HCT116 (cell line): Measurements from ENCODE around the gene PIK3CD. TPM values are rescaled to one million over a fixed set of nuclear protein-coding genes. Genes with fewer than 3 reads are reported as not detected.

ENCODE experiments used
- ATAC-seq: fragments of 200-7000 bp; cut with Tn5 transposase; 2 replicates; pipeline ENCODE4 v1.9.1; 2020; ENCODE audit warnings: mild to moderate bottlenecking, moderate library complexity
- BruUV-seq: library from RNA; stranded (reverse); fragments of 400-500 nt; replicated peaks from 2 replicates; lab custom pipeline; 2021; lab: Mats Ljungman, UMichigan
- CTCF ChIA-PET: fragments of 300-600 bp; sonication (Branson Sonifier 250); formaldehyde crosslinking; loops from one replicate; lab custom pipeline; 2021; ENCODE audit warnings: antibody characterized with exemption; lab: Charles Lee
- POLR2A ChIA-PET: fragments of 300-600, 350-600 bp; sonication (Branson Sonifier 250); formaldehyde crosslinking; loops from one replicate; lab custom pipeline; 2021; ENCODE audit warnings: antibody characterized with exemption; lab: Charles Lee
- RAD21 ChIA-PET, 2 experiments: fragments of 300-600 bp; sonication (Branson Sonifier 250); formaldehyde crosslinking; loops; one replicate each; lab custom pipeline; 2023; ENCODE audit warnings: low total read pairs in 2 of 2; ENCODE audit not compliant: uncharacterized antibody in 2 of 2, unreplicated experiment in 2 of 2, low non-redundant PET in 1 of 2; lab: Charles Lee
- DNase-seq: peaks from one replicate; pipeline ENCODE4 v3.0.0-alpha.2; 2010; ENCODE audit warnings: low read depth, low spot score
- H2AFZ ChIP-seq: fragments of 200-600 bp; shearing (Covaris generic), sonication (generic); 2 replicates; pipeline ENCODE4 v1.6.1; 2017; ENCODE audit warnings: low read depth, mixed run types, mixed read lengths, antibody characterized with exemption, low read length; ENCODE audit not compliant: poor library complexity, severe bottlenecking
- H3K27ac ChIP-seq: 2 replicates; pipeline ENCODE4 v1.5.1; 2012; ENCODE audit warnings: low read depth, low read length
- H3K27me3 ChIP-seq: fragments of 200-600 bp; sonication (generic); 2 replicates; pipeline ENCODE4 v1.6.1; 2016; ENCODE audit warnings: mixed run types, low read length, mixed read lengths; ENCODE audit not compliant: insufficient read depth
- H3K36me3 ChIP-seq, 2 experiments: fragments of 200-500 bp in 1 of 2; fragments of 200-600 bp in 1 of 2; sonication (Bioruptor generic) in 1 of 2; sonication (generic) in 1 of 2; 2 replicates each; pipeline versions ENCODE4 v1.5.1 to v1.6.1; 2014 to 2016; ENCODE audit warnings: low read length in 2 of 2, inconsistent platforms in 1 of 2, mixed read lengths in 1 of 2, mixed run types in 1 of 2; ENCODE audit not compliant: insufficient read depth in 2 of 2, control insufficient read depth in 1 of 2
- H3K4me1 ChIP-seq, 2 experiments: fragments of 200-600 bp in 1 of 2; sonication (generic) in 1 of 2; 2 replicates each; pipeline versions ENCODE4 v1.5.1 to v1.6.1; 2012 to 2017; ENCODE audit warnings: low read length in 2 of 2, inconsistent platforms in 1 of 2, mild to moderate bottlenecking in 1 of 2, mixed read lengths in 1 of 2, mixed run types in 1 of 2, moderate library complexity in 1 of 2; ENCODE audit not compliant: insufficient read depth in 2 of 2, control insufficient read depth in 1 of 2
- H3K4me2 ChIP-seq: fragments of 200-600 bp; sonication (generic); 2 replicates; pipeline ENCODE4 v1.6.1; 2017; ENCODE audit warnings: mixed run types, low read length, mixed read lengths
- H3K4me3 ChIP-seq, 2 experiments: fragments of 200-600 bp in 1 of 2; sonication (generic) in 1 of 2; replicated peaks in 1 of 2; 2 replicates each; pipeline ENCODE4 v1.5.1; 2011 to 2016; ENCODE audit warnings: low read length in 2 of 2, control low read depth in 1 of 2, low read depth in 1 of 2, mild to moderate bottlenecking in 1 of 2, mixed read lengths in 1 of 2, mixed run types in 1 of 2
- H3K79me2 ChIP-seq: fragments of 200-600 bp; sonication (generic); 2 replicates; pipeline ENCODE4 v1.6.1; 2017; ENCODE audit warnings: mild to moderate bottlenecking, mixed run types, low read length, moderate library complexity, mixed read lengths; ENCODE audit not compliant: insufficient read depth
- H3K9ac ChIP-seq: fragments of 200-600 bp; sonication (generic); 2 replicates; pipeline ENCODE4 v1.6.1; 2016; ENCODE audit warnings: low read length, mixed read lengths
- H3K9me2 ChIP-seq: fragments of 200-600 bp; sonication (generic), shearing (Covaris generic); 2 replicates; pipeline ENCODE4 v1.6.1; 2017; ENCODE audit warnings: mixed run types, mild to moderate bottlenecking, moderate library complexity; ENCODE audit not compliant: insufficient read depth
- H3K9me3 ChIP-seq, 2 experiments: fragments of 200-500 bp in 1 of 2; fragments of 200-600 bp in 1 of 2; sonication (Bioruptor generic) in 1 of 2; sonication (generic) in 1 of 2; 2 replicates each; pipeline ENCODE4 v1.6.1; 2014 to 2017; ENCODE audit warnings: low read length in 2 of 2, mixed read lengths in 2 of 2, inconsistent platforms in 1 of 2, low read depth in 1 of 2, mild to moderate bottlenecking in 1 of 2, mixed run types in 1 of 2, moderate library complexity in 1 of 2; ENCODE audit not compliant: control insufficient read depth in 1 of 2, insufficient read depth in 1 of 2
- H4K20me1 ChIP-seq: fragments of 200-600 bp; sonication (generic), shearing (Covaris generic); 2 replicates; pipeline ENCODE4 v1.6.1; 2017; ENCODE audit warnings: mixed run types, mild to moderate bottlenecking, moderate library complexity; ENCODE audit not compliant: insufficient read depth
- ATF3 ChIP-seq: IDR thresholded peaks from 2 replicates; pipeline ENCODE4 v1.6.1; 2012
- CTCF ChIP-seq, 3 experiments: fragments of 200-600 bp in 1 of 3; sonication (generic) in 1 of 3; IDR thresholded peaks in 2 of 3; conservative IDR thresholded peaks in 1 of 3; 2 replicates each; pipeline ENCODE4 v1.5.1; 2012 to 2017; ENCODE audit warnings: low read depth in 2 of 3, low read length in 2 of 3, antibody characterized with exemption in 1 of 3, borderline replicate concordance in 1 of 3, control low read depth in 1 of 3, mild to moderate bottlenecking in 1 of 3, mixed read lengths in 1 of 3, mixed run types in 1 of 3, moderate library complexity in 1 of 3; ENCODE audit not compliant: insufficient read depth in 1 of 3
- ELF1 ChIP-seq: IDR thresholded peaks from 2 replicates; pipeline ENCODE4 v1.6.1; 2012; ENCODE audit warnings: low read depth, borderline replicate concordance
- EZH2phosphoT487 ChIP-seq: fragments of 200-600 bp; IDR thresholded peaks from 2 replicates; pipeline ENCODE4 v1.6.1; 2018; ENCODE audit warnings: antibody characterized with exemption, borderline replicate concordance
- JUND ChIP-seq: IDR thresholded peaks from 2 replicates; pipeline ENCODE4 v1.6.1; 2012
- POLR2AphosphoS5 ChIP-seq: IDR thresholded peaks from 2 replicates; pipeline ENCODE4 v1.6.1; 2011; ENCODE audit warnings: mild to moderate bottlenecking, low read depth, low read length, moderate library complexity
- RAD21 ChIP-seq: IDR thresholded peaks from 2 replicates; pipeline ENCODE4 v1.6.1; 2012; ENCODE audit warnings: low read depth, mild to moderate bottlenecking
- SIN3A ChIP-seq: IDR thresholded peaks from 2 replicates; pipeline ENCODE4 v1.6.1; 2012; ENCODE audit warnings: low read depth
- SP1 ChIP-seq: IDR thresholded peaks from 2 replicates; pipeline ENCODE4 v1.6.1; 2012; ENCODE audit warnings: low read depth
- ZNF274 ChIP-seq: fragments of 200-500 bp; sonication (Bioruptor generic); IDR thresholded peaks from 2 replicates; pipeline ENCODE4 v1.6.1; 2014; ENCODE audit warnings: mild to moderate bottlenecking, low read depth, low read length, inconsistent platforms
- intact Hi-C: fragments of 100-400 bp; cut with micrococcal nuclease; formaldehyde crosslinking; loops from 2 replicates; pipeline ENCODE4 v1.10.0; 2022
- total RNA-seq: library from RNA; stranded (reverse); gene quantifications from one replicate; pipeline ENCODE4 v1.2.1, GENCODE V29; 2021; ENCODE audit not compliant: unreplicated experiment

Gene PIK3CD
- total RNA-seq, 1 experiment from 2014 or later: 9.2 TPM

DNA sequence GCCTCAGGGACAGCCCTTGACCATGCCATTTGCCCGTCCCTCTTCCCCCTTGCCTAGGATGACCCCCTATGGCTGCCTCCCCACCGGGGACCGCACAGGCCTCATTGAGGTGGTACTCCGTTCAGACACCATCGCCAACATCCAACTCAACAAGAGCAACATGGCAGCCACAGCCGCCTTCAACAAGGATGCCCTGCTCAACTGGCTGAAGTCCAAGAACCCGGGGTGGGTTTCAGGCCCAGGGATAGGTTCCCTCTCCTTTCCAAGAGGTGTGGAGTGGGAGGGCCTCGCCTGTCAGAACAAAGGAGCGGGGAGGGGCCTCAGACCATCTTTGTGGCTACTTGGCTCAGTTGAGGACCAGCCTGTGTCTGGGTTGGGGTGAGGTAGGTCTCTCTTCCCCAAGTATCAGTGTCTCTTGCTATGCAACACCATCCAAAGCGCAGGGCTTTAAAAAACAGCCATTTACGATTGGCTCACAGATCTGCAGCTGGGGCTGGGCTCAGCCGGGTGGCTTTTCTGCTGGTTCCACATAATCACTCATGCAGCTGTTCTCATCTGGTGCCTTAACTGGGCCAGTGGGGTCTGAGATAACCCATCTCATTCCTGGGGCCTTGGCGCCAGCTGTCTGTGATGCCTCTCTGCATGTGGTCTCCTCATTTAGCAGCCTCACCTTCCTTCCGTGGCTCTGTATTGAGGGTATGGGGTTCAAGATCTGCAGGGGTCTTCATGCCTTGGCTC is 71.7 kb downstream of the PIK3CD start:
- no peaks in the 10 kb centered on the region; a peak in 1 of 4 replicates for H3K36me3 ChIP-seq
- intact Hi-C loops: no loop called here

DNA sequence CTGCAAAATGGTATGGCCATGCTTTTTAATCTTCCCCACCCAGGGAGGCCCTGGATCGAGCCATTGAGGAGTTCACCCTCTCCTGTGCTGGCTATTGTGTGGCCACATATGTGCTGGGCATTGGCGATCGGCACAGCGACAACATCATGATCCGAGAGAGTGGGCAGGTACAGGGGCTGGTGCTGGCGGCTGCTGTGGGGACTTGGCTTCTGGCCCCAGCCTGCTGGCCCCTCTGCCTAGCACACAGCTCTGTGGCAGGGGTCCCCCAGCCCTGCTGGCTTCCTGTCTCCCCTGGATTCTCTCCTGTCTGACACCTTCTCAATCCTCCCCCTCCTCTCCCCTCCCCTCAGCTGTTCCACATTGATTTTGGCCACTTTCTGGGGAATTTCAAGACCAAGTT is 72.4 kb downstream of the PIK3CD start:
- CTCF ChIA-PET: interaction anchor here (0.6 kb wide), 1 partner anchor 22 kb away, joined by 3 read pairs; no protein-coding TSS in a partner anchor
- Histone ChIP-seq H4K20me1 (no peaks in the 10 kb centered on the region), H3K4me3 (no peak overlapping the region), H3K9ac (no peak overlapping the region), H3K4me2 (no peak overlapping the region), H3K27me3 (no peaks in the 10 kb centered on the region)
- RAD21 ChIA-PET: no interaction called here
- POLR2A ChIA-PET: no interaction called here
- TF ChIP-seq ATF3: no peak
- no peak for TF ChIP-seq CTCF (IDR thresholded peaks at IDR 0.05 in 2 of 3, conservative IDR thresholded peaks at IDR 0.05 in 1 of 3; ENCODE audit: borderline replicate concordance in 1 of 3, insufficient read depth in 1 of 3, low read depth in 2 of 3, low read length in 2 of 3)
- no peak for TF ChIP-seq JUND
- no peak for TF ChIP-seq ELF1
- TF ChIP-seq ZNF274: no peak
- TF ChIP-seq EZH2phosphoT487: no peak
- TF ChIP-seq, all 23 proteins: peak for 0
- no peak overlapping the region for H2AFZ ChIP-seq
- intact Hi-C loops: loop anchor here (2.0 kb wide), 1 partner anchor 143 kb away; no protein-coding TSS in a partner anchor
- no TSS peak for BruUV-seq
- ATAC-seq: no peak
- no peaks in the 10 kb centered on the region; a peak in 2 of 4 replicates for H3K36me3 ChIP-seq
- H3K9me2 ChIP-seq: no peaks in the 10 kb centered on the region
- H3K79me2 ChIP-seq: no peaks in the 10 kb centered on the region
- H3K9me3 ChIP-seq: no peaks in the 10 kb centered on the region
- no peak overlapping the region for H3K27ac ChIP-seq
- DNase-seq: no peak
- H3K4me1 ChIP-seq: peaks cover 6 to 15% of the 10 kb centered on the region in 2 experiments

More for the DNA sequence above, 71.7 kb downstream of the PIK3CD start:
- no peaks in the 10 kb centered on the region for H4K20me1 ChIP-seq
- ChIA-PET POLR2A (no interaction called here), RAD21 (no interaction called here), CTCF (interaction anchor here (0.6 kb wide), 1 partner anchor 23 kb away, joined by 3 read pairs; no protein-coding TSS in a partner anchor)
- H3K4me1 ChIP-seq: peaks cover 10 to 22% of the 10 kb centered on the region in 2 experiments
- no peak overlapping the region for H3K9ac ChIP-seq
- BruUV-seq: no TSS peak
- no peak overlapping the region for H2AFZ ChIP-seq
- H3K9me2 ChIP-seq: no peaks in the 10 kb centered on the region
- H3K4me2 ChIP-seq: no peak overlapping the region
- no peak overlapping the region for H3K4me3 ChIP-seq
- no peaks in the 10 kb centered on the region for H3K79me2 ChIP-seq
- H3K27me3 ChIP-seq: no peaks in the 10 kb centered on the region
- ATAC-seq (no peak), DNase-seq (no peak)
- H3K9me3 ChIP-seq: no peaks in the 10 kb centered on the region
- TF ChIP-seq JUND (no peak), RAD21 (no peak), POLR2AphosphoS5 (no peak), SP1 (no peak), SIN3A (no peak), EZH2phosphoT487 (no peak)
- H3K27ac ChIP-seq: no peak overlapping the region
